Liver (tissue), 9 donors: ENCODE data around the gene ZFP57. TPM values are rescaled to one million over a fixed set of nuclear protein-coding genes. Genes with fewer than 3 reads are reported as not detected.

Experiments
- DNase-seq: peaks from one replicate; pipeline ENCODE4 v3.0.0-alpha.2; 2017; ENCODE audit warnings: low spot score
- H3K27ac ChIP-seq, 2 donors: one replicate each; pipeline ENCODE4 v1.7.0; 2013; ENCODE audit warnings: inconsistent platforms in 2 of 2, low read length in 2 of 2, control low read depth in 1 of 2, low read depth in 1 of 2, mild to moderate bottlenecking in 1 of 2
- H3K27me3 ChIP-seq, 4 donors: one replicate each; pipeline versions ENCODE4 v1.6.1 to v1.7.0; 2013; ENCODE audit warnings: low read length in 3 of 4, inconsistent platforms in 1 of 4, mild to moderate bottlenecking in 1 of 4, moderate library complexity in 1 of 4; ENCODE audit not compliant: control insufficient read depth in 4 of 4, insufficient read depth in 4 of 4
- H3K36me3 ChIP-seq, 4 donors: one replicate each; pipeline versions ENCODE4 v1.6.1 to v1.7.0; 2013; ENCODE audit warnings: low read length in 3 of 4, mild to moderate bottlenecking in 3 of 4, low read depth in 1 of 4, moderate library complexity in 1 of 4; ENCODE audit not compliant: control insufficient read depth in 4 of 4, insufficient read depth in 3 of 4
- H3K4me1 ChIP-seq, 4 donors: one replicate each; pipeline versions ENCODE4 v1.6.1 to v1.7.0; 2013; ENCODE audit warnings: low read length in 3 of 4, mild to moderate bottlenecking in 3 of 4, moderate library complexity in 1 of 4; ENCODE audit not compliant: control insufficient read depth in 4 of 4, insufficient read depth in 4 of 4
- H3K4me3 ChIP-seq, 3 donors: one replicate each; pipeline versions ENCODE4 v1.6.1 to v1.7.0; 2013; ENCODE audit warnings: low read length in 3 of 3, control low read depth in 1 of 3, low read depth in 1 of 3, mild to moderate bottlenecking in 1 of 3
- H3K9ac ChIP-seq, 2 donors: one replicate each; pipeline ENCODE4 v1.7.0; 2013; ENCODE audit warnings: low read length in 2 of 2, mild to moderate bottlenecking in 2 of 2, moderate library complexity in 2 of 2, control low read depth in 1 of 2, low read depth in 1 of 2
- H3K9me3 ChIP-seq, 4 donors: one replicate each; pipeline versions ENCODE4 v1.6.1 to v1.7.0; 2013; ENCODE audit warnings: low read length in 3 of 4; ENCODE audit not compliant: control insufficient read depth in 4 of 4
- ATF3 ChIP-seq: IDR thresholded peaks from 2 replicates; pipeline ENCODE4 v1.6.1; 2016; ENCODE audit warnings: antibody characterized with exemption
- CTCF ChIP-seq: fragments of 150-350 bp; IDR thresholded peaks from 2 replicates; pipeline ENCODE4 v1.5.1; 2017; ENCODE audit warnings: improper control_type of control experiment, low read depth, low read length; ENCODE audit not compliant: missing input control
- FOXA1 ChIP-seq: IDR thresholded peaks from 2 replicates; pipeline ENCODE4 v1.6.1; 2016; ENCODE audit warnings: antibody characterized with exemption
- FOXA2 ChIP-seq: IDR thresholded peaks from 2 replicates; pipeline ENCODE4 v1.6.1; 2016; ENCODE audit warnings: antibody characterized with exemption
- HNF4A ChIP-seq, 2 donors: conservative IDR thresholded peaks; 2 replicates each; pipeline ENCODE4 v1.6.1; 2016; ENCODE audit warnings: antibody characterized with exemption in 2 of 2, mild to moderate bottlenecking in 2 of 2
- HNF4G ChIP-seq: IDR thresholded peaks from 2 replicates; pipeline ENCODE4 v1.6.1; 2016; ENCODE audit warnings: antibody characterized with exemption
- MAX ChIP-seq: IDR thresholded peaks from 2 replicates; pipeline ENCODE4 v1.6.1; 2016; ENCODE audit warnings: antibody characterized with exemption
- RAD21 ChIP-seq, 2 donors: IDR thresholded peaks; 2 replicates each; pipeline ENCODE4 v1.6.1; 2016; ENCODE audit warnings: antibody characterized with exemption in 2 of 2, mild to moderate bottlenecking in 2 of 2
- REST ChIP-seq: IDR thresholded peaks from 2 replicates; pipeline ENCODE4 v1.6.1; 2016; ENCODE audit warnings: antibody characterized with exemption, mild to moderate bottlenecking
- RXRA ChIP-seq, 2 donors: IDR thresholded peaks; 2 replicates each; pipeline ENCODE4 v1.6.1; 2017 to 2018; ENCODE audit warnings: antibody characterized with exemption in 2 of 2, mild to moderate bottlenecking in 1 of 2
- SP1 ChIP-seq: IDR thresholded peaks from 2 replicates; pipeline ENCODE4 v1.6.1; 2018; ENCODE audit warnings: antibody characterized with exemption, mild to moderate bottlenecking
- TAF1 ChIP-seq: conservative IDR thresholded peaks from 2 replicates; pipeline ENCODE4 v1.6.1; 2016; ENCODE audit warnings: antibody characterized with exemption, mild to moderate bottlenecking
- YY1 ChIP-seq: IDR thresholded peaks from 2 replicates; pipeline ENCODE4 v1.6.1; 2016; ENCODE audit warnings: antibody characterized with exemption, mild to moderate bottlenecking
- WGBS: extraction: QIAGEN DNeasy Blood & Tissue Kit; methylation state at CpG from one replicate; pipeline ENCODE4 v1.1.7; 2013; 5-methylcytosine and 5-hydroxymethylcytosine counted together
- polyA plus RNA-seq, 2 donors: library from polyadenylated mRNA; stranded (reverse) in 1 of 2; unstranded in 1 of 2; fragments of 200-250 nt in 1 of 2; fragments of >200 nt in 1 of 2; fragmentation: Nextera tagmentation in 1 of 2; extraction: Ambion mirVana in 1 of 2; gene quantifications; one replicate each; pipeline versions ENCODE4 v1.2.1 to v1.2.3, GENCODE V29; 2013 to 2015
- total RNA-seq, 2 donors: library from RNA; depleted of rRNA; stranded (reverse); fragments of >200 nt; gene quantifications; one replicate each; pipeline ENCODE4 v1.2.3, GENCODE V29; 2014
- donor health status: healthy.
- donor health status: healthy.
- donor health status: healthy.
- donor health status: healthy.
- donor health status: healthy.

The ZFP57 gene
- total and polyA plus RNA-seq, 4 donors: not detected

- Histone ChIP-seq H3K4me3 (no peak overlapping the region), H3K36me3 (no peaks in the 10 kb centered on the region), H3K27ac (no peak overlapping the region), H3K4me1 (peaks cover 0 to 14% (median 10%) of the 10 kb centered on the region in 4 donors), H3K27me3 (no peaks in the 10 kb centered on the region), H3K9ac (no peak overlapping the region), H3K9me3 (no peaks in the 10 kb centered on the region)
- DNase-seq: no peak
- peak; percentile 12 for TF ChIP-seq SP1
- no peak for TF ChIP-seq FOXA2
- 69% methylated on average over 11 of the region's 11 CpGs for WGBS
Observed at GRCh38 chr6:29708432-29709179, 27.7 kb upstream of the ZFP57 start.

- 35% methylated on average over 10 of the region's 10 CpGs for WGBS
- no peak overlapping the region for H3K4me3 ChIP-seq
- H3K9me3 ChIP-seq: no peaks in the 10 kb centered on the region
- no peak overlapping the region for H3K27ac ChIP-seq
- H3K36me3 ChIP-seq: no peaks in the 10 kb centered on the region
- peaks cover 0 to 3% (median 0%) of the 10 kb centered on the region in 4 donors for H3K27me3 ChIP-seq
- H3K4me1 ChIP-seq: peaks cover 0 to 20% (median 16%) of the 10 kb centered on the region in 4 donors
- DNase-seq: no peak
- no peak overlapping the region for H3K9ac ChIP-seq
- TF ChIP-seq RAD21 (IDR thresholded peaks at IDR 0.05) (peak; percentile 93 to 94), TAF1 (no peak), CTCF (peak; percentile 75)
Observed at GRCh38 chr6:29705389-29706231, 24.7 kb upstream of the ZFP57 start.

- Histone ChIP-seq H3K36me3 (no peaks in the 10 kb centered on the region), H3K4me3 (no peak overlapping the region), H3K9me3 (no peaks in the 10 kb centered on the region), H3K9ac (no peak overlapping the region), H3K27ac (no peak overlapping the region), H3K4me1 (peaks cover 0 to 20% (median 16%) of the 10 kb centered on the region in 4 donors), H3K27me3 (peaks cover 0 to 3% (median 0%) of the 10 kb centered on the region in 4 donors)
- TF ChIP-seq CTCF (peak; percentile 61), REST (no peak), YY1 (no peak), ATF3 (no peak), TAF1 (no peak), RAD21 (IDR thresholded peaks at IDR 0.05) (peak; percentile 71 to 79), FOXA1 (no peak), RXRA (IDR thresholded peaks at IDR 0.05) (no peak), MAX (no peak), HNF4G (no peak), HNF4A (conservative IDR thresholded peaks at IDR 0.05) (no peak), SP1 (no peak)
- peak; percentile 62 for DNase-seq
- WGBS: 9% methylated on average over 17 of the region's 17 CpGs
Observed at GRCh38 chr6:29702519-29703103, 21.7 kb upstream of the ZFP57 start.
